TTC549 (cell line): ENCODE results near the gene EFEMP2.

Experiments
- FAIRE-seq: peaks from 2 replicates; lab custom pipeline; 2012; peaks lifted over from hg19 to GRCh38; lab: Jason Lieb, UNC

EFEMP2 gene

GRCh38 chr11:65821107-65821506, 51.5 kb downstream of the EFEMP2 start:
- FAIRE-seq: no peak

- no peak for FAIRE-seq
Observed at GRCh38 chr11:65817835-65818680, 54.5 kb downstream of the EFEMP2 start.

DNA sequence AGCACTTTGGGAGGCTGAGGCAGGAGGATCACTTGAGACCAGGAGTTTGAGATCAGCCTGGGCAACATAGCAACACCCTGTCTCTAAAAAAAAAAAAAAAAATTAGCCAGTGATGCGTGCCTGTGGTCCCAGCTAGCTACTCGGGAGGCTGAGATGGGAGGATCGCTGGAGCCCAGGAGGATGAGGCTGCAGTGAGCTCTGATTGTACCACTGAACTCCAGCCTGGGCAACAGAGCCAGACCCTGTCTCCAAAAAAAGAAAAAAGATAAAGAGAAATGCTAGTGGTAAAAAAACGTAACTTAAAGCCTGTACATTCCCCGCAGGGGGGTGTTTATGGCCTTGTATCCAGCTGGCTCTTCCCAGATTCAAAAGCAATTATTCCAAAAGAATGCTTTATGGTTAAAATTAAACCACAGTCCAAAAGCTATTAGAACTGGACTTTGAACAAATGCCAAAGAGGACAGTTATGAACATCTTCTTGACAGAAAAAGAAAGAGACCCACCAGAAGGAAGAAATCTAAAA, 55.2 kb downstream of the EFEMP2 start:
- FAIRE-seq: no peak

DNA sequence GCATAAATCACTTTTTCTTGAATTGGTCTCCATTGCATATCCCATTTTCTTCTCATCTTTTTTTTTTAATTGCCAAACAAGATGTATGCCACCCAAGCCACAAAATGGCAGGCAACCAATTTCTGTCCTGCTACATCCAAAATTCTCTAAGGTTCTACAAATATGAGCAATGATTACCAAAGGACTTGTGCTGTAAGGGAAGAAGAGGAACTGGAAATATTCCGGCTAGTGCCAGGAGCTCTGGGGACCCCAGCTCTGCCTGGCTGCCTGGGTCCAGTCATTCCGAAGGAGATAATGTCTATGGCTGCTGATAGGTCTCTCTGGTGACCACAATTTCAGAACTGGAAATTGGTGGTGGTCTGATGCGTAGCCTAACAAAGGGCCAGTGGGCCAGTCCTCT, 55.9 kb downstream of the EFEMP2 start:
- FAIRE-seq: no peak
